ENCODE measurements around the gene FASLG.

Gene FASLG

DNA sequence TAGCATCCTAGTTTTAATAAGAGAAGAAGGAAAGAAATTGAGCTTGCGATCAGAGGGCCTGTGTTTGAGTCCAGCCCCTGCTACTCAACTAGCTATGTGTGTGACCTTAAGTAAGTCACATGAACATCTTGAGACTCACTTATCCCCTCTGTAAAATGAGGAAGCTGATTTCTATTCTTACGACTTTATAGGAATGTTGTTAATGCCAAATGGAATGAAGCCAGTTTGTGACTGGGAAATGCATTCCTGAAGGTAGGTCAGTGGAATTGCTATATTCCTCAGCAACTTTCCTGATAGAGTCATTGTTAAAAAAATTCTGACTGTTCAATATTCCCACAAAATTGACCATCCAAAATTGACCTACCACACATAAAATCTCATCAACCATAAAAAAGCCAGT lies 14.9 kb downstream of the FASLG start:
- TF ChIP-seq, protein P1, sequence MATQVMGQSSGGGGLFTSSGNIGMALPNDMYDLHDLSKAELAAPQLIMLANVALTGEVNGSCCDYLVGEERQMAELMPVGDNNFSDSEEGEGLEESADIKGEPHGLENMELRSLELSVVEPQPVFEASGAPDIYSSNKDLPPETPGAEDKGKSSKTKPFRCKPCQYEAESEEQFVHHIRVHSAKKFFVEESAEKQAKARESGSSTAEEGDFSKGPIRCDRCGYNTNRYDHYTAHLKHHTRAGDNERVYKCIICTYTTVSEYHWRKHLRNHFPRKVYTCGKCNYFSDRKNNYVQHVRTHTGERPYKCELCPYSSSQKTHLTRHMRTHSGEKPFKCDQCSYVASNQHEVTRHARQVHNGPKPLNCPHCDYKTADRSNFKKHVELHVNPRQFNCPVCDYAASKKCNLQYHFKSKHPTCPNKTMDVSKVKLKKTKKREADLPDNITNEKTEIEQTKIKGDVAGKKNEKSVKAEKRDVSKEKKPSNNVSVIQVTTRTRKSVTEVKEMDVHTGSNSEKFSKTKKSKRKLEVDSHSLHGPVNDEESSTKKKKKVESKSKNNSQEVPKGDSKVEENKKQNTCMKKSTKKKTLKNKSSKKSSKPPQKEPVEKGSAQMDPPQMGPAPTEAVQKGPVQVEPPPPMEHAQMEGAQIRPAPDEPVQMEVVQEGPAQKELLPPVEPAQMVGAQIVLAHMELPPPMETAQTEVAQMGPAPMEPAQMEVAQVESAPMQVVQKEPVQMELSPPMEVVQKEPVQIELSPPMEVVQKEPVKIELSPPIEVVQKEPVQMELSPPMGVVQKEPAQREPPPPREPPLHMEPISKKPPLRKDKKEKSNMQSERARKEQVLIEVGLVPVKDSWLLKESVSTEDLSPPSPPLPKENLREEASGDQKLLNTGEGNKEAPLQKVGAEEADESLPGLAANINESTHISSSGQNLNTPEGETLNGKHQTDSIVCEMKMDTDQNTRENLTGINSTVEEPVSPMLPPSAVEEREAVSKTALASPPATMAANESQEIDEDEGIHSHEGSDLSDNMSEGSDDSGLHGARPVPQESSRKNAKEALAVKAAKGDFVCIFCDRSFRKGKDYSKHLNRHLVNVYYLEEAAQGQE (IDR thresholded peaks at IDR 0.05; ENCODE audit: insufficient read depth in 1 of 2, low read depth in 2 of 2, low read length in 2 of 2) = no peak
- no peak for TF ChIP-seq SIN3A (IDR thresholded peaks at IDR 0.05; ENCODE audit: borderline replicate concordance, insufficient read depth, low read length)
- no peak for TF ChIP-seq TAF1 (IDR thresholded peaks at IDR 0.05; ENCODE audit: borderline replicate concordance, insufficient read depth, low read length)
- TF ChIP-seq FOXP2 (optimal IDR thresholded peaks at IDR 0.05; ENCODE audit: borderline replicate concordance, extremely low read depth, extremely low read length, insufficient read depth) = no peak
- TF ChIP-seq POLR2AphosphoS5 (IDR thresholded peaks at IDR 0.05; ENCODE audit: low read depth, low read length) = no peak

DNA sequence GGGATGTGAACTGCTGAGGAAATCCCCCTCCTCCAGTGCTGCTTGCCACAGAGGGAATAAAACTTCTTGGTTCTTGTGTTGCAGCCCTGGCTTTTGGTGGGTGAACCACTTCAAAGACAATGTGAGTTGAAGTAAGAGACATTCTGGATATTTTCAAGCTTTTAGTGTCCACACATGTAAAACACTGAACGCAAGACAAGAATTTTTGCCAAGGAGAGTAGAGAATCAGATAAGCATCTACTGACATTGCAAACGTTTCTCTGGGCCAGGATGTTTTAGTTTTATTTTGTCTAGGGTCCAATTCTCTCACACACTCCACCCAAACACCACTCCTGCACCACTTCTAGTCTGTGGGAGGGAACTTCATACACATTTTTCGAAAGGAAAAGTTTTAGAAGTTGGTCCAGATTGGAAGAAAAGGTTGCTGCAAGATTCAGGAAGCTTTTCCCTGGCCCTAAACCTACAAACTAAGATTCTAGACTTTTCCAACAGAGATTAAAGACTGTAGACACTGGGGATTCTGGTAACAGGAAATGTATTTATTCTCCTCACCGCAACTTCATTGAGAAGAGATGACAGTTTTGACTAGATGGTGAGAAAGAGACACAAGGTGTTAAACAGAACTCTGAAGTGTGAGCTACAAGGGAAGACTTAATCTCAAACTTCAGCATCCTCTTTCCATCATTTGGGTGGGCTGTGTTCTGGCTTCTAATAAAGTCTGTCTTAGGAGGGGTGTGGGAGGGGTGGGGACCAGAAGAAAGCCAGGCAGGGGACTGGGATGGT lies 16.1 kb downstream of the FASLG start:
- no peak for TF ChIP-seq SIN3A (IDR thresholded peaks at IDR 0.05; ENCODE audit: borderline replicate concordance, insufficient read depth, low read length)
- TF ChIP-seq TAF1 (IDR thresholded peaks at IDR 0.05; ENCODE audit: borderline replicate concordance, insufficient read depth, low read length) = no peak
- TF ChIP-seq, protein P1 (IDR thresholded peaks at IDR 0.05; ENCODE audit: insufficient read depth in 1 of 2, low read depth in 2 of 2, low read length in 2 of 2) = no peak
- TF ChIP-seq POLR2AphosphoS5 (IDR thresholded peaks at IDR 0.05; ENCODE audit: low read depth, low read length) = no peak
- TF ChIP-seq FOXP2 (optimal IDR thresholded peaks at IDR 0.05; ENCODE audit: borderline replicate concordance, extremely low read depth, extremely low read length, insufficient read depth) = no peak

DNA sequence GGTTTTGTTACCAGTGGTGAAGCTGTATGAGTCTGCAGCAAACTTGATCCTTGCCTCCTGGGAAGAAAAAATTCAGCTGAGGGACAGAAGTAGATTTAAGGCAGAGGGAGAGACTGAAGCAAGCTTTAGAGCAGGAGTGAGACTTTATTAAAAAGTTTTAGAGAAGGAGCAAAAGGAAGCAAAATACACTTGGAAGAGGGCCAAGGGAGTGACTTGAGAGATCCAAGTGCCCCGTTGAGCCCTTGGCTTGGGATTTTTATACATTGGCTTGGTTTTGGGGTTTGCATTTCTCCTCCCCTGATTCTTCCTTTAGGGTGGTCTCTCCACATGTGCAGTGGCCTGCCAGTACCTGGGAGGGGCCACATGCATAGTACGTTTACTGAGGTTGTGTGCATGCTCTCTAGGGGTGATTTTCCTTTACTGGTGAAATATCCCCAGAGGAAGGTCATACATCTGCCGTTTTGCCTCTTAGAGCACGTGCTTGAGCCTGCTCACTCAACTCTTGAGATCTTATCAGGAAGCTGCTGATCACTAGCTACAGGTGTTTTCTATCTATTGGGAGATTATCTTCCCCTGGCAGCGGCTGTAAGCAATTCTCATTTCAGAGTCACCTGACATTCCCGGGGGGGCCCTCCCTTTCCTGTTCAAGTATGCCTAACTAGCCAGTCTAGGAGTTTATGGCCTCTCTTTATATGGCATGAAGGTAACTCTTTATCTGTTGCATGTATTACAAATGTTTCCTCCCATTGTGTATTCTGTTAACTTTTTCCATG lies 20.3 kb downstream of the FASLG start:
- TF ChIP-seq SIN3A (IDR thresholded peaks at IDR 0.05; ENCODE audit: borderline replicate concordance, insufficient read depth, low read length) (no peak), FOXP2 (optimal IDR thresholded peaks at IDR 0.05; ENCODE audit: borderline replicate concordance, extremely low read depth, extremely low read length, insufficient read depth) (no peak), TAF1 (IDR thresholded peaks at IDR 0.05; ENCODE audit: borderline replicate concordance, insufficient read depth, low read length) (no peak), POLR2AphosphoS5 (IDR thresholded peaks at IDR 0.05; ENCODE audit: low read depth, low read length) (no peak)
- TF ChIP-seq, protein P1 (IDR thresholded peaks at IDR 0.05; ENCODE audit: insufficient read depth in 1 of 2, low read depth in 2 of 2, low read length in 2 of 2) = no peak

DNA sequence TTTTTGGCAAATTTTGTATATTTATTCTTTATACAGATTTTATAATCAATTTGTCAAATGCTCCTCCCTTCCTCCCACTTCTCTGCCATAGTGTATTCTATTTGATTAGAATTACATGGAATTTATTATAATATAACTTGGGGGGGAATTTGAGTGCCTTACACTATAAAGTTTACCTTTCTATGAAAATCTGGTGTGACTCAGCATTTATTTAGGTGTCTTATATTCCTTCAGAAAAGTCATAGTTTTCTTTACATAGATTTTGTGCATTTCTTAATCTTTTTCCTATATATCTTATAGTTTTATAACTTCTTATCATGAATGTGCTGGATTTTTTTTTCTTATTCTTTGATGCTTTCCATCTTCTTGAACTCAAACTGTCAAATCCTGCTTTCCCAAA lies 21.3 kb downstream of the FASLG start:
- TF ChIP-seq TAF1 (IDR thresholded peaks at IDR 0.05; ENCODE audit: borderline replicate concordance, insufficient read depth, low read length) (no peak), SIN3A (IDR thresholded peaks at IDR 0.05; ENCODE audit: borderline replicate concordance, insufficient read depth, low read length) (no peak), POLR2AphosphoS5 (IDR thresholded peaks at IDR 0.05; ENCODE audit: low read depth, low read length) (no peak), FOXP2 (optimal IDR thresholded peaks at IDR 0.05; ENCODE audit: borderline replicate concordance, extremely low read depth, extremely low read length, insufficient read depth) (no peak)
- TF ChIP-seq, protein P1 (IDR thresholded peaks at IDR 0.05; ENCODE audit: insufficient read depth in 1 of 2, low read depth in 2 of 2, low read length in 2 of 2) = no peak
